ENCODE data around the gene SLC8A2.

SLC8A2 gene

DNA sequence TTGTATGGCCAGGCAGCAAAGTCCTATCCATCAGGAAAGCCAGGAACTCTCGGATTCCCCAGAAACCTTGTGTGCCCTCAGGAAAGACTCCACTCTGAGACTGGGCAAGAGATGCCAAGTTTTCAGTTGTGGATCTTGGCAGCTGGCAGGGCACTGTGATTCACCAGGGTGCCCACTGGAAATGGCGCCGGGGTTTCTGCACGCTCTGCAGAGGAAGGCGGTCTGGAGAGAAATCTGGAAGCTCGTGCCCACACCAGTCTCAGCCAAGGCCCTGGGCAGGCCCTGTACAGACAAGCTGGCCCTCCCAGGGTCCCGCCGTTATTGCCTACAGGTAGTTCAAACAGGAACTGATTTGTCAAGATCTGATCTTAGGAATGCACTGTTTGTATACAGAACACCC lies 38.3 kb upstream of the SLC8A2 start:
- no peak for DNase-seq (ENCODE audit: low read depth)
- no peak overlapping the region for H3K4me3 ChIP-seq (ENCODE audit: low read depth, low read length)
- in situ Hi-C loops (cut with HindIII; ENCODE audit: low sequenced_read_pairs): no loop called here
- TF ChIP-seq, protein P1, sequence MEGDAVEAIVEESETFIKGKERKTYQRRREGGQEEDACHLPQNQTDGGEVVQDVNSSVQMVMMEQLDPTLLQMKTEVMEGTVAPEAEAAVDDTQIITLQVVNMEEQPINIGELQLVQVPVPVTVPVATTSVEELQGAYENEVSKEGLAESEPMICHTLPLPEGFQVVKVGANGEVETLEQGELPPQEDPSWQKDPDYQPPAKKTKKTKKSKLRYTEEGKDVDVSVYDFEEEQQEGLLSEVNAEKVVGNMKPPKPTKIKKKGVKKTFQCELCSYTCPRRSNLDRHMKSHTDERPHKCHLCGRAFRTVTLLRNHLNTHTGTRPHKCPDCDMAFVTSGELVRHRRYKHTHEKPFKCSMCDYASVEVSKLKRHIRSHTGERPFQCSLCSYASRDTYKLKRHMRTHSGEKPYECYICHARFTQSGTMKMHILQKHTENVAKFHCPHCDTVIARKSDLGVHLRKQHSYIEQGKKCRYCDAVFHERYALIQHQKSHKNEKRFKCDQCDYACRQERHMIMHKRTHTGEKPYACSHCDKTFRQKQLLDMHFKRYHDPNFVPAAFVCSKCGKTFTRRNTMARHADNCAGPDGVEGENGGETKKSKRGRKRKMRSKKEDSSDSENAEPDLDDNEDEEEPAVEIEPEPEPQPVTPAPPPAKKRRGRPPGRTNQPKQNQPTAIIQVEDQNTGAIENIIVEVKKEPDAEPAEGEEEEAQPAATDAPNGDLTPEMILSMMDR (IDR thresholded peaks at IDR 0.05; ENCODE audit: low read depth, low read length, missing control alignments): no peak

DNA sequence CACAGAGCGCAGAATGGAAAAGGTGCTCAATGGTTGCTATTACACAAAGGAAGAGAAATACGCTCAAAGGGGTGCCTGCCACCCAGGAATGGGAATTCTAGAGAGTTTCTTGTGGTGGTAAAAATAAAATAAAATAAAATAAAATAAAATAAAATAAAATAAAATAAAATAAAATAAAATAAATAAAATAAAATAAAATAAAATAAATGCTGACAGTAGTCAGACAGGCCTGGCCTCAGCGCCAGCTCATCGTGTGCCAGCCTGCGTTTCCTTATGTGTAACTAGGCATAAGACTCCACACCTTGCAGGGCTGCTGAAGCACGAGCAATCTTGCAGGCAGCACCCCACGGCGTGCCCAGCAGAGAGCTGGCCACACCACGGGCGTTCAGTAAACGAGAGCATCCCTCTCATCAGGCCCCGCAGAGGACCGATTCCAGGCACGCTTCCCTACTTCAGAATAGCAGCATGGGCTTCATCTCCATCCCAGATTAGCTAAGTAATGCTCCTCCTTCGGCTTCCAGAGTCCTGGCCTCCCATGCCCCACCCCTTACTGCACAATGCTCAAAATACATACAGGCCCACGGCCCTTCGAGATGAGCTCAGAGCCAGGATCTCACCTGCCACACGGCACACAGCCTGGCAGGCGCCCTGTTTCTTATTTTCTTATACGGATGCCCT lies 37.6 kb upstream of the SLC8A2 start:
- H3K4me3 ChIP-seq (ENCODE audit: low read depth, low read length): no peak overlapping the region
- in situ Hi-C loops (cut with HindIII; ENCODE audit: low sequenced_read_pairs): no loop called here
- TF ChIP-seq, protein P1 (IDR thresholded peaks at IDR 0.05; ENCODE audit: low read depth, low read length, missing control alignments): no peak
- no peak for DNase-seq (ENCODE audit: low read depth)

DNA sequence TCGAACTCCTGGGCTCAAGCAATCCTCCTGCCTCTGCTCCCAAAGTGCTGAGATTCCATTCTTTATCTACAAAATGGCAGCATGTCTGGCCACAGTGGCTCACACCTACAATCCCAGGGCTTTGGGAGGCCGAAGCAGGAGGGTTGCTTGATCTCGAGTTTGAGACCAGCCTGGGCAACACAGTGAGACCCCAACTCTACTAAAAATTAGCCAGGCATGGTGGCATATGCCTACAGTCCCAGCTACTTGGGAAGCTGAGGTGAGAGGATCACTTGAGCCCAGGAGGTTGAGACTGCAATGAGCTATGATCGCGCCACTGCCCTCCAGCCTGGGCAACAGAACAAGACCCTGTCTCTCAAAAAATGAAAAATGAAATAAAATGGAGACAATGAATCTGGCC lies 37.0 kb upstream of the SLC8A2 start:
- H3K4me3 ChIP-seq (ENCODE audit: low read depth, low read length): no peak overlapping the region
- in situ Hi-C loops (cut with HindIII; ENCODE audit: low sequenced_read_pairs): no loop called here
- TF ChIP-seq, protein P1 (IDR thresholded peaks at IDR 0.05; ENCODE audit: low read depth, low read length, missing control alignments): no peak
- DNase-seq (ENCODE audit: low read depth): no peak

DNA sequence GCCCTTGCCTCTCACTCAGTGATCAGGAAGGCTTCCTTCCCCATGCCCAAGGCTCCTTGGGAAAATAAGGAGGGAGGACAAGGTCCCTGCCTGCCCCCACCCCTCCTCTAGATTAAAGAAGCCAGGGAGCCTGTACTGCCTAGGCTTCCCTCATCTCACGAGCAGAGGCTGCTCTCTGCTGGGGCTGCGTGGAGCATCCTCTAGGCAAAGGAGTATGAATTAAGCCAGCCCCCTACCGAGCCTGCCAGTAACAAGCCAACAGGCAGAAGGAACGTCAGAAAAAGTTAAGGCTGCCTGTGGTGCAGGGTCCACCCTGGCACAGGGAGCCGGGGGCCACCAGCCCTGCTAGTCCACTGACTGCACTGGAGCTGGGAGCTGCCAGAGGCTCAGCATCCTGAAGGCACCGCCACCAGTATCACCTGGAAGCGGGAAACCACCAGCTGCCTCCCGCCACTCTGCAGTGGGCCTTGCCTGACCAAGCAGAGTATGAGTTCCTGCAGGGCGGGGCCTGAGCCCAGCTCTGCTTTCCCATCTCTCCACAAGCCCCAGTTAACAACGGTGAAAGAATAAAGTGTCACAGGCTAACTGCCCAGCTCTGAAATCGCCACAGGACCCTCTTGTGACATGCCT lies 36.3 kb upstream of the SLC8A2 start:
- in situ Hi-C loops (cut with HindIII; ENCODE audit: low sequenced_read_pairs): no loop called here
- TF ChIP-seq, protein P1 (IDR thresholded peaks at IDR 0.05; ENCODE audit: low read depth, low read length, missing control alignments): no peak

DNA sequence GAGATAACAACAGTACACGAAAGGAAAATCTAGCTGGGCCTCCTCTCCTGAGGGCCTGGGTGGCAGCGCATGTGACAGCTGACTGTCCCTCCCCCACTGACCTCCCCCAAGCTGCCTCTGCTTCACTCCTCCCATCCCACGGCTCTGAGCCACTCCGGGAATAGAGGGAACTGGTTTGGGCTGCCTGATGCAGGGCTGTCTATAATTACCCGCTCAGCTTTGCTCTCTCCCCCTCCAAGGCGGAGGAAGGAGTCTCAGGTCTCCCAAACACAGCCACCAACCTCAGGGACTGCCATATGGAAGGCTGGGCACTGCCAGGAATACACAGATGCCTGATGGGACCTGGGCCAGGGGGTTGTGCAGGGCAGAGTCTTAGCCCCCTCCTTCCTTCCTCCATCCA lies 35.3 kb upstream of the SLC8A2 start:
- H3K4me3 ChIP-seq (ENCODE audit: low read depth, low read length): no peak overlapping the region
- TF ChIP-seq, protein P1 (IDR thresholded peaks at IDR 0.05; ENCODE audit: low read depth, low read length, missing control alignments): no peak
- in situ Hi-C loops (cut with HindIII; ENCODE audit: low sequenced_read_pairs): no loop called here
- no peak for DNase-seq (ENCODE audit: low read depth)

More for the DNA sequence above, 36.3 kb upstream of the SLC8A2 start:
- no peak overlapping the region for H3K4me3 ChIP-seq (ENCODE audit: low read depth, low read length)
- DNase-seq (ENCODE audit: low read depth): no peak

DNA sequence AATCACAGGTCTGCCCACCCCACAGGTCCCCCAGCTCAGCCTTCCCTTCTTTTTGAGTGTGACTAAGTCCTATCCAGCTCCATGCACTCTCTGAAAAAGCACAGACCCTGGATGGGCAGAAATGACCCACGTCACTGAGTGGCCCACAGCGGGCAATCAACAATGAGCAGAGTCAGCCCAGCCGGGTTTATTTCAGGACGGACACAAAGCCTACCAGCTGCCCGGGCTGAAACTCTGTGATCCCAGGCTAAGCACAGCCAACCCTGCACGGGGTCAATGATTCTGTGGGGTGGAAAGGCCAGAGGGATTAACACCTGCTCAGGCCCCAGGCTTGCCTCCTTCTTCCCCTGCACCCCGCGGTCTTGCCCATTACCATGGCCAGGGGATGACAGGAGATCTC lies 34.8 kb upstream of the SLC8A2 start:
- in situ Hi-C loops (cut with HindIII; ENCODE audit: low sequenced_read_pairs): no loop called here
- no peak for DNase-seq (ENCODE audit: low read depth)
- no peak overlapping the region for H3K4me3 ChIP-seq (ENCODE audit: low read depth, low read length)
- TF ChIP-seq, protein P1 (IDR thresholded peaks at IDR 0.05; ENCODE audit: low read depth, low read length, missing control alignments): no peak
